ENCODE results near the gene DFFB. TPM values are rescaled to one million over a fixed set of nuclear protein-coding genes. Genes with fewer than 3 reads are reported as not detected.

The DFFB gene
- total RNA-seq, 1 experiment from 2014 or later = 4.8 TPM

DNA sequence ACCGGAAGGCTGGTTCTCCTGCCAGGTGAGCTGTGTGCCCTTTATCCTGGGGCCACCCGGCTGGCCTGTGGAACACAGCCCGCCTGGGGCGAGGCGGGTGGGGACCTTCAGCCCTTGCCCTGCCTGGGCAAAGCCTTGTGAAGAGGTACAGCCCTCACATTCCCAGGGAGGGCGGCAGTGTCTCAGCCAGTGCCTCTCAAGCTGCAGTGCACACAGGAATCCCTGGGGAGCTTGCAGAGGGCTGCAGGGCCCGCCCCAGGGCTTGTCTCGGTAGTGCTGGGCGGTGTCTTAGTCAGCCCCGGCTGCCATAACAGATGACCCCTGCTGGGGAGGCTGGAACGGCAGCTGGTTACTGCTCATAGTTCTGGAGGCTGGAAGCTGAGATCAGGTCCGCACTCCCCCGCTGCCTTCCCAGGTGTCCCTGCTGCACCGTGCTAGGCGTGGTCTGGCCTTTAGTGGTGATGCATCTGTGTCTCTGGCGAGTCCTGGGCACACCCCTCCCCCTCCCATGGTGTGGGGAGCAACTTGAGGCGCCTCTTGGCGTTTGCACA, 12.6 kb downstream of the DFFB start:
- no peak for DNase-seq (ENCODE audit: unreplicated experiment)
- no peaks in the 10 kb centered on the region for H3K4me1 Mint-ChIP-seq (ENCODE audit: insufficient read depth, unreplicated experiment)
- CTCF ChIA-PET = no interaction called here
- no peak overlapping the region for H3K4me3 Mint-ChIP-seq (ENCODE audit: unreplicated experiment)
- H3K27ac Mint-ChIP-seq (ENCODE audit: low read depth, unreplicated experiment) = no peak overlapping the region
- TF ChIP-seq CTCF (IDR thresholded peaks at IDR 0.05; ENCODE audit: unreplicated experiment) = no peak
- no peaks in the 10 kb centered on the region for H3K27me3 Mint-ChIP-seq (ENCODE audit: insufficient read depth, unreplicated experiment)
- intact Hi-C loops (cut with micrococcal nuclease) = no loop called here
- POLR2A ChIA-PET = interaction anchor here (1.4 kb wide), 1 partner anchor 12 kb away, joined by 4 read pairs; the partner anchor contains the start of gene DFFB
- H3K9me3 Mint-ChIP-seq (ENCODE audit: unreplicated experiment) = no peaks in the 10 kb centered on the region
- H3K36me3 Mint-ChIP-seq (ENCODE audit: insufficient read depth, unreplicated experiment) = peaks cover 37% of the 10 kb centered on the region
- no TSS peak for BruUV-seq (replicated peaks)

DNA sequence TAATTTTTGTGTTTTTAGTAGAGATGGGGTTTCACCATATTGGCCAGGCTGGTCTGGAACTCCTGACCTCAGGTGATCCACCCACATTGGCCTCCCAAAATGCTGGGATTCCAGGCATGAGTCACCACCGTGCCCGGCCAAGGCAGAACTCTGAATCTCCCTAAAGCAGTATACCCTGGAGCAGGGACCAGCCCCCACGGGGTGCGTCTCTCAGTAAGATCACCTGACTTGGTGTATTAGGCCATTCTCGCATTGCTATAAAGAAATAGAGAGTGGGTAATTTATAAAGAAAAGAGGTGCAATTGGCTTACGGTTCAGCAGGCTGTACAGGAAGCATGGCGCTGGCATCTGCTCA, 14.2 kb downstream of the DFFB start:
- Mint-ChIP-seq H3K36me3 (ENCODE audit: insufficient read depth, unreplicated experiment) (peaks cover 49% of the 10 kb centered on the region), H3K9me3 (ENCODE audit: unreplicated experiment) (no peaks in the 10 kb centered on the region), H3K27ac (ENCODE audit: low read depth, unreplicated experiment) (no peak overlapping the region), H3K27me3 (ENCODE audit: insufficient read depth, unreplicated experiment) (no peaks in the 10 kb centered on the region), H3K4me1 (ENCODE audit: insufficient read depth, unreplicated experiment) (no peaks in the 10 kb centered on the region), H3K4me3 (ENCODE audit: unreplicated experiment) (no peak overlapping the region)
- no TSS peak for BruUV-seq (replicated peaks)
- ChIA-PET CTCF (no interaction called here), POLR2A (no interaction called here)
- DNase-seq (ENCODE audit: unreplicated experiment) = peak; percentile 11
- no peak for TF ChIP-seq CTCF (IDR thresholded peaks at IDR 0.05; ENCODE audit: unreplicated experiment)
- intact Hi-C loops (cut with micrococcal nuclease) = no loop called here

DNA sequence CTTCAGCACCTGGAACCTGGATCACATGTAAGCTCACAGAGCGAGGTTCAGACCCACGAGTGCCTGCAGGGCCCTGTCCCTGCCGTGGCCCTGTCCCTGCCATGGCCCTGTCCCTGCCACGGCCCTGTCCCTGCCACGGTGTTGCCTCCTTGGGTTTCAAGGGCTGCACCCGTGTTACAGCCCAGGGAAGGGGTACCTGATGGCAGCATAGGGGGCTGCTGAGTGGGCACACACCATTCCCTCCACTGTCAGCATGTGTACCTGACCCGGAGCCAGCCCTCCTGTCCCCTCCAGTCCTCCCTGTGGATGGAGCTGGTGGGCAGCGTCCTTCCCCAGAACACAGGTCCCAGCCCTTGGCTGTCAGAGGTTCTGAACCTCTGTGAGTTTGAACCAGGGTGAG, 15.3 kb downstream of the DFFB start:
- CTCF ChIA-PET = interaction anchor here (0.6 to 0.7 kb wide), 2 partner anchors 8 to 448 kb away, joined by 4 to 5 read pairs; no protein-coding TSS in a partner anchor
- peaks cover 46% of the 10 kb centered on the region for H3K36me3 Mint-ChIP-seq (ENCODE audit: insufficient read depth, unreplicated experiment)
- no TSS peak for BruUV-seq (replicated peaks)
- no peak for DNase-seq (ENCODE audit: unreplicated experiment)
- intact Hi-C loops (cut with micrococcal nuclease) = no loop called here
- POLR2A ChIA-PET = no interaction called here
- no peaks in the 10 kb centered on the region for H3K4me1 Mint-ChIP-seq (ENCODE audit: insufficient read depth, unreplicated experiment)
- no peaks in the 10 kb centered on the region for H3K27me3 Mint-ChIP-seq (ENCODE audit: insufficient read depth, unreplicated experiment)
- no peak overlapping the region for H3K27ac Mint-ChIP-seq (ENCODE audit: low read depth, unreplicated experiment)
- H3K9me3 Mint-ChIP-seq (ENCODE audit: unreplicated experiment) = no peaks in the 10 kb centered on the region
- no peak overlapping the region for H3K4me3 Mint-ChIP-seq (ENCODE audit: unreplicated experiment)
- TF ChIP-seq CTCF (IDR thresholded peaks at IDR 0.05; ENCODE audit: unreplicated experiment) = no peak

- ChIA-PET CTCF (interaction anchor here (0.9 kb wide), 1 partner anchor 14 kb away, joined by 3 read pairs; no protein-coding TSS in a partner anchor), POLR2A (no interaction called here)
- Mint-ChIP-seq H3K27ac (ENCODE audit: low read depth, unreplicated experiment) (no peak overlapping the region), H3K4me1 (ENCODE audit: insufficient read depth, unreplicated experiment) (no peaks in the 10 kb centered on the region), H3K27me3 (ENCODE audit: insufficient read depth, unreplicated experiment) (no peaks in the 10 kb centered on the region), H3K4me3 (ENCODE audit: unreplicated experiment) (no peak overlapping the region), H3K9me3 (ENCODE audit: unreplicated experiment) (peaks cover 10% of the 10 kb centered on the region), H3K36me3 (ENCODE audit: insufficient read depth, unreplicated experiment) (peaks cover 39% of the 10 kb centered on the region)
- no peak for DNase-seq (ENCODE audit: unreplicated experiment)
- BruUV-seq (replicated peaks) = no TSS peak
- no peak for TF ChIP-seq CTCF (IDR thresholded peaks at IDR 0.05; ENCODE audit: unreplicated experiment)
- intact Hi-C loops (cut with micrococcal nuclease) = no loop called here
These were observed 17.5 kb downstream of the DFFB start for GRCh38 chr1:3874736-3875135.

Data from MCF 10A (cell line).